Glutamatergic neuron (in vitro differentiated cells): ENCODE measurements around the gene SLC39A8. TPM values are rescaled to one million over a fixed set of nuclear protein-coding genes. Genes with fewer than 3 reads are reported as not detected.

Source experiments
- DNase-seq: peaks from one replicate; pipeline ENCODE4 v3.0.0; 2022
- H3K27ac Mint-ChIP-seq: one replicate; pipeline ENCODE4 v1.8.0; 2020; ENCODE audit warnings: mild to moderate bottlenecking, mixed read lengths, inconsistent platforms; ENCODE audit not compliant: unreplicated experiment
- H3K27me3 Mint-ChIP-seq: one replicate; pipeline ENCODE4 v1.8.0; 2020; ENCODE audit warnings: mild to moderate bottlenecking, moderate library complexity, mixed read lengths, inconsistent platforms; ENCODE audit not compliant: unreplicated experiment
- H3K36me3 Mint-ChIP-seq: one replicate; pipeline ENCODE4 v1.8.0; 2020; ENCODE audit warnings: mild to moderate bottlenecking, mixed read lengths, inconsistent platforms; ENCODE audit not compliant: unreplicated experiment
- H3K4me1 Mint-ChIP-seq: one replicate; pipeline ENCODE4 v1.8.0; 2020; ENCODE audit warnings: mild to moderate bottlenecking, low read depth, mixed read lengths, inconsistent platforms; ENCODE audit not compliant: unreplicated experiment
- H3K4me3 Mint-ChIP-seq: one replicate; pipeline ENCODE4 v1.8.0; 2020; ENCODE audit warnings: mild to moderate bottlenecking, mixed read lengths, inconsistent platforms; ENCODE audit not compliant: unreplicated experiment
- H3K9me3 Mint-ChIP-seq: one replicate; pipeline ENCODE4 v1.8.0; 2020; ENCODE audit warnings: mild to moderate bottlenecking, moderate library complexity, mixed read lengths, inconsistent platforms; ENCODE audit not compliant: unreplicated experiment
- CTCF ChIP-seq: fragments of 200-600 bp; sonication (generic); IDR thresholded peaks from one replicate; pipeline ENCODE4 v1.5.0; 2021; ENCODE audit not compliant: partially characterized antibody, unreplicated experiment
- total RNA-seq: library from RNA; stranded (reverse); fragmentation: NEBNext Ultra II Directional; extraction: Animal tissue kit (Norgen Biotek cat#: 25700); gene quantifications from one replicate; pipeline ENCODE4 v1.2.1, GENCODE V29; 2021; ENCODE audit not compliant: unreplicated experiment

Gene SLC39A8
- total RNA-seq, 1 donor from 2014 or later: 0.83 TPM

- no peak overlapping the region for H3K4me3 Mint-ChIP-seq
Measured at GRCh38 chr4:102219129-102219528, 126.2 kb downstream of the SLC39A8 start.

DNA sequence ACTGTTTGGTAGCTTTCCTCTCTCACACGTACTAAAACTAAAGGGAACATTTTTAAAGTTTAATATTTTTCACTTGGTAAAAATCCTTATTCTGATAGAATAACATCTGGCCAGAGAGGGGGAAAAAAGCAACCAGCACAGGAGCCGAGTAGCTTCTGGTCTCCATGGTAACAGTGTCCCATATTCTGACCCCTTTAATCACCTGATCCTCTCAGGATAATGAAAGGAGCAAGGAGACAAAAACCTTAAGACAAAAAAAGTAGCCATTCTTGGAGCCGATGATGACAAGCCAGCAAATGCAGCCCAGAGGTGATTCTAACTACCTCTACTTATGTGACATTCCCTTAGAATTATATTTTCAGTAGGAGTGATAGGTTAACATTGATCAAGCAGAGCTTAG is 126.6 kb downstream of the SLC39A8 start:
- H3K4me3 Mint-ChIP-seq: no peak overlapping the region

More at GRCh38 chr4:102219129-102219528, 126.2 kb downstream of the SLC39A8 start:
- no peak overlapping the region for H3K27ac Mint-ChIP-seq
- peaks cover 4% of the 10 kb centered on the region for H3K4me1 Mint-ChIP-seq
- no peaks in the 10 kb centered on the region for H3K9me3 Mint-ChIP-seq
- no peak for DNase-seq
- no peaks in the 10 kb centered on the region for H3K27me3 Mint-ChIP-seq
- no peak for TF ChIP-seq CTCF
- no peaks in the 10 kb centered on the region for H3K36me3 Mint-ChIP-seq

DNA sequence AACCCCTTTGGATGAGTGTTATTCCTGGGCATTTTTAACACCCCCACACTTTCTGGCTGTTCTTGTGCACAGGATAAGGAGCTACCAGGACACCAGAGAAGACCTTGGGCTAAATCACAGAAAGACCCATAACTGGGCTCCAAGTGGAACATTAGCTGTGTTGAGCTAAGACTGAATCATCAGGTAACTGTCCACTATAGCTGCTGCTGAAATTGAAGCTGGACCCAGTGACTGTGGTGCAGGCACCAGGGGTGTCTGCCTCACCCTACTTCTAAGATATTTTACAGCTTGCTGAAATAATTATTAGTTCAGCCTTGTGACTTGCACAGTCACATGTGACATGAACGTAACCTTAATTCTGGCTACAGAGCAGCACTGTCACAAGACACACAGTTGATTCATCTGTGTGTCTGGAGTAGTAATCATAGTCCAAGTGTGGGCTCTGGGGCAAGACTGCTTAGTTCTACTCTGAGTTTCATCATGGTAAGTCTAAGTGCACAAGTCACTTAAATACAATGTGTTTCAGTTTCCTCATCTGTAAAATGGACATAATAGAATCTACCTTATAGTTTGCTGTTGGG is 127.4 kb downstream of the SLC39A8 start:
- Mint-ChIP-seq H3K4me3 (no peak overlapping the region), H3K27me3 (no peaks in the 10 kb centered on the region), H3K4me1 (peaks cover 4% of the 10 kb centered on the region), H3K27ac (no peak overlapping the region), H3K9me3 (no peaks in the 10 kb centered on the region), H3K36me3 (no peaks in the 10 kb centered on the region)
- no peak for DNase-seq
- TF ChIP-seq CTCF: no peak

More for the DNA sequence above, 126.6 kb downstream of the SLC39A8 start:
- no peak for TF ChIP-seq CTCF
- Mint-ChIP-seq H3K36me3 (no peaks in the 10 kb centered on the region), H3K27ac (no peak overlapping the region), H3K27me3 (no peaks in the 10 kb centered on the region), H3K4me1 (peaks cover 4% of the 10 kb centered on the region), H3K9me3 (no peaks in the 10 kb centered on the region)
- DNase-seq: no peak

GRCh38 chr4:102217345-102217744 is 127.9 kb downstream of the SLC39A8 start:
- no peaks in the 10 kb centered on the region for H3K27me3 Mint-ChIP-seq
- no peaks in the 10 kb centered on the region for H3K36me3 Mint-ChIP-seq
- no peak overlapping the region for H3K4me3 Mint-ChIP-seq
- TF ChIP-seq CTCF: no peak
- no peak overlapping the region for H3K27ac Mint-ChIP-seq
- H3K9me3 Mint-ChIP-seq: no peaks in the 10 kb centered on the region
- no peak for DNase-seq
- peaks cover 4% of the 10 kb centered on the region for H3K4me1 Mint-ChIP-seq

- no peak for TF ChIP-seq CTCF
- peaks cover 2% of the 10 kb centered on the region for H3K27me3 Mint-ChIP-seq
- no peaks in the 10 kb centered on the region for H3K9me3 Mint-ChIP-seq
- no peaks in the 10 kb centered on the region for H3K36me3 Mint-ChIP-seq
- no peak overlapping the region for H3K4me3 Mint-ChIP-seq
- no peak for DNase-seq
- H3K27ac Mint-ChIP-seq: no peak overlapping the region
- peaks cover 4% of the 10 kb centered on the region for H3K4me1 Mint-ChIP-seq
Measured at GRCh38 chr4:102216666-102217065, 128.6 kb downstream of the SLC39A8 start.
